Measurements from ENCODE around the gene ATP2B2.

DNA sequence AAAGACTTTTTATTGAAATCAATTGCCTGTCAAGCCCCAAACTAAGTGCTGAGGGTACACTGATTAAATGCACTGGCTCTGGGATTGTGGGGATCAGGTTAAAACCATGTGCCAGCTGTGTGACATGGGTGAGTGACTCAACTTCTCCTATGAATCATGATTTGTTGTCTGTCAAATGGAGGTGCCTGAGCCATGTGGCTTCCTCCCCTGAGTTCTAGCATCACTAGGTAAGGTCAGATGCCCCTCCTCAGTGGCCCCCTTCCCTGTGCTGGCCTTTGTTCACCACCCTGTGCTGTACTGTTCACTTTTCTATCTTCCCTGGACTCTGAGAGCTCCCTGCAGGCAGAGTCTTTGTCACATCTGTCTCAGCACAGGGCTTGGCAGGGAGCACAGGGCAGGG is 43.6 kb upstream of the ATP2B2 start:
- TF ChIP-seq, protein P1, sequence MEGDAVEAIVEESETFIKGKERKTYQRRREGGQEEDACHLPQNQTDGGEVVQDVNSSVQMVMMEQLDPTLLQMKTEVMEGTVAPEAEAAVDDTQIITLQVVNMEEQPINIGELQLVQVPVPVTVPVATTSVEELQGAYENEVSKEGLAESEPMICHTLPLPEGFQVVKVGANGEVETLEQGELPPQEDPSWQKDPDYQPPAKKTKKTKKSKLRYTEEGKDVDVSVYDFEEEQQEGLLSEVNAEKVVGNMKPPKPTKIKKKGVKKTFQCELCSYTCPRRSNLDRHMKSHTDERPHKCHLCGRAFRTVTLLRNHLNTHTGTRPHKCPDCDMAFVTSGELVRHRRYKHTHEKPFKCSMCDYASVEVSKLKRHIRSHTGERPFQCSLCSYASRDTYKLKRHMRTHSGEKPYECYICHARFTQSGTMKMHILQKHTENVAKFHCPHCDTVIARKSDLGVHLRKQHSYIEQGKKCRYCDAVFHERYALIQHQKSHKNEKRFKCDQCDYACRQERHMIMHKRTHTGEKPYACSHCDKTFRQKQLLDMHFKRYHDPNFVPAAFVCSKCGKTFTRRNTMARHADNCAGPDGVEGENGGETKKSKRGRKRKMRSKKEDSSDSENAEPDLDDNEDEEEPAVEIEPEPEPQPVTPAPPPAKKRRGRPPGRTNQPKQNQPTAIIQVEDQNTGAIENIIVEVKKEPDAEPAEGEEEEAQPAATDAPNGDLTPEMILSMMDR (IDR thresholded peaks at IDR 0.05) = no peak
- TF ChIP-seq EZH2 (IDR thresholded peaks at IDR 0.05; ENCODE audit: borderline replicate concordance, insufficient read depth, low read depth, low read length, poor library complexity, severe bottlenecking) = no peak

Data from B cell (primary cell).